Lower leg skin (tissue), 4 donors: Measurements from ENCODE around the gene WDPCP. TPM values are rescaled to one million over a fixed set of nuclear protein-coding genes. Genes with fewer than 3 reads are reported as not detected.

Experiments
- DNase-seq, 2 donors: peaks; one replicate each; pipeline ENCODE4 v3.0.0-alpha.2; 2019; ENCODE audit warnings: low spot score in 2 of 2
- H3K4me3 ChIP-seq: fragments of 200-600 bp; sonication (generic); 2 replicates; pipeline ENCODE4 v1.5.1; 2017; ENCODE audit warnings: mild to moderate bottlenecking, low read depth; ENCODE audit not compliant: poor library complexity, severe bottlenecking
- POLR2A ChIP-seq, 2 donors: fragments of 450-650 bp; IDR thresholded peaks; one replicate each; pipeline ENCODE4 v1.6.1; 2016 to 2017; ENCODE audit warnings: antibody characterized with exemption in 2 of 2, mild to moderate bottlenecking in 1 of 2, moderate library complexity in 1 of 2
- WGBS, 2 donors: methylation state at CpG; one replicate each; pipeline ENCODE4 v1.1.5; 2018; 5-methylcytosine and 5-hydroxymethylcytosine counted together
- intact Hi-C: fragments of 100-400 bp; cut with DNase I; formaldehyde crosslinking; loops from one replicate; pipeline ENCODE4 v1.15.0; 2023; ENCODE audit warnings: low total_unique reads
- total RNA-seq, 4 donors: library from RNA; depleted of rRNA; stranded (reverse); fragments of >200 nt; gene quantifications; one replicate each; pipeline ENCODE4 v1.1.0, GENCODE V29; 2016
- TF ChIP-seq, protein P1 (sequence below), 3 donors: fragments of 450-650 bp; IDR thresholded peaks; one replicate each; pipeline ENCODE4 v1.5.1; 2016; ENCODE audit warnings: antibody characterized with exemption in 3 of 3, mild to moderate bottlenecking in 3 of 3, moderate library complexity in 2 of 3

WDPCP gene
- total RNA-seq, 4 donors from 2014 or later: 4.5 to 10.2 (median 5.5) TPM

DNA sequence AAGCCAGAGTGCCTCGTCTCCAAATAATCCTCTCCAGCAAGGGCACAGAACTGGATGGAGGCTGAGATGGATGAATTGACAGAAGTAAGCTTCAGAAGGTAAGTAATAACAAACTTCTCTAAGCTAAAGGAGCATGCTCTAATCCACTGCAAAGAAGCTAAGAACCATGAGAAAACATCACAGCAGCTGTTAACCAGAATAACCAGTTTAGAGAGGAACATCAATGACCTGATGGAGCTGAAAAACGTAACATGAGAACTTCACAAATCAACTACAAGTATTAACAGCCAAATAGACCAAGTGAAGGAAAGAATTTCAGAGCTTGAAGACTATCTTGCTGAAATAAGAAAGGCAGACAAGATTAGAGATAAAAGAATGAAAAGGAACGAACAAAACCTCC, 32.3 kb downstream of the WDPCP start:
- intact Hi-C loops: no loop called here

DNA sequence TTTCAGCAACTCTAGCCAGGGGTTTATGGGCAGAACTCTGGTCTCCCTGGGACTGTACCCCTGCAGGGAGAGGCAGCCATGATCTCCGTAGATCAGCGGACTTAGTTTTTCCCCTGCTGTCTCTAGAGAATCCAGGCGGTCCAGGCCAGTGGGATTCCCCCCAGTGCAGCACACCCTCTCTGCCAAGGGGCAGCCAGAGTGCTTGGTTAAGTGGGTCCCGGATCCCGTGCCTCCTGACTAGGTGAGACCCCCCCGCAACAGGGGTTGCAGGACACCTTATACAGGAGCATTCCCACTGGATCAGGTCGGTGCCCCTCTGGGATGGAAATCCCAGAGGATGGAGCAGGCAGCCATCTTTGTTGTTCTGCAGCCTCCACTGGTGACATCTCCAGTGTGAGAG, 33.0 kb downstream of the WDPCP start:
- no peak for DNase-seq
- TF ChIP-seq, protein P1, sequence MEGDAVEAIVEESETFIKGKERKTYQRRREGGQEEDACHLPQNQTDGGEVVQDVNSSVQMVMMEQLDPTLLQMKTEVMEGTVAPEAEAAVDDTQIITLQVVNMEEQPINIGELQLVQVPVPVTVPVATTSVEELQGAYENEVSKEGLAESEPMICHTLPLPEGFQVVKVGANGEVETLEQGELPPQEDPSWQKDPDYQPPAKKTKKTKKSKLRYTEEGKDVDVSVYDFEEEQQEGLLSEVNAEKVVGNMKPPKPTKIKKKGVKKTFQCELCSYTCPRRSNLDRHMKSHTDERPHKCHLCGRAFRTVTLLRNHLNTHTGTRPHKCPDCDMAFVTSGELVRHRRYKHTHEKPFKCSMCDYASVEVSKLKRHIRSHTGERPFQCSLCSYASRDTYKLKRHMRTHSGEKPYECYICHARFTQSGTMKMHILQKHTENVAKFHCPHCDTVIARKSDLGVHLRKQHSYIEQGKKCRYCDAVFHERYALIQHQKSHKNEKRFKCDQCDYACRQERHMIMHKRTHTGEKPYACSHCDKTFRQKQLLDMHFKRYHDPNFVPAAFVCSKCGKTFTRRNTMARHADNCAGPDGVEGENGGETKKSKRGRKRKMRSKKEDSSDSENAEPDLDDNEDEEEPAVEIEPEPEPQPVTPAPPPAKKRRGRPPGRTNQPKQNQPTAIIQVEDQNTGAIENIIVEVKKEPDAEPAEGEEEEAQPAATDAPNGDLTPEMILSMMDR (IDR thresholded peaks at IDR 0.05): no peak
- no peak for TF ChIP-seq POLR2A (IDR thresholded peaks at IDR 0.05)

More for the DNA sequence above, 32.3 kb downstream of the WDPCP start:
- H3K4me3 ChIP-seq: no peak overlapping the region
- TF ChIP-seq, protein P1 (IDR thresholded peaks at IDR 0.05): no peak
- TF ChIP-seq POLR2A (IDR thresholded peaks at IDR 0.05): no peak
- WGBS, 2 donors: 77 to 83% methylated on average over 3 of the region's 3 CpGs
- DNase-seq: no peak

DNA sequence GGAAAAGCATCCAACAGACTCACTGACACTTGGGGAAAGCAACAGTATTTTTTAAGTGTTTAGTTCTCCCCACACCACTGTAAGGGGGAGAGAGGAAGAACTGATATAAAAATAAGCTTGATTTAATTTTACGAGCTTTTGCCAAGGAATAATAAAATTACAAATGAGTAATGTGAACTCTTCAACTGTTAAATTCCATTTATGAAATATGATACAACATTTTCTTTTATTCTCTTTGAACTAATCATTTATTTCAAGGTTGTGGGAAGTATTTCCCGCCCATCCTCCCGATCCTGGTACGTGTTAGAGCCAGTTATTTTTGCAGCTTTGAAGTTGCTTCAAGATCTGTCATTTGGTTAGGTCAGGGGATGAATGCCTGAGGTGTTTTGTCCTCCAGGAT, 35.2 kb downstream of the WDPCP start:
- TF ChIP-seq POLR2A (IDR thresholded peaks at IDR 0.05): no peak
- TF ChIP-seq, protein P1 (IDR thresholded peaks at IDR 0.05): no peak
- DNase-seq: no peak
- intact Hi-C loops: no loop called here
- H3K4me3 ChIP-seq: no peak overlapping the region
- WGBS, 2 donors: 19 to 38% methylated on average over 4 of the region's 4 CpGs

More for the DNA sequence above, 33.0 kb downstream of the WDPCP start:
- H3K4me3 ChIP-seq: no peak overlapping the region
- WGBS, 2 donors: 99 to 100% methylated on average over 7 of the region's 7 CpGs
- intact Hi-C loops: no loop called here

DNA sequence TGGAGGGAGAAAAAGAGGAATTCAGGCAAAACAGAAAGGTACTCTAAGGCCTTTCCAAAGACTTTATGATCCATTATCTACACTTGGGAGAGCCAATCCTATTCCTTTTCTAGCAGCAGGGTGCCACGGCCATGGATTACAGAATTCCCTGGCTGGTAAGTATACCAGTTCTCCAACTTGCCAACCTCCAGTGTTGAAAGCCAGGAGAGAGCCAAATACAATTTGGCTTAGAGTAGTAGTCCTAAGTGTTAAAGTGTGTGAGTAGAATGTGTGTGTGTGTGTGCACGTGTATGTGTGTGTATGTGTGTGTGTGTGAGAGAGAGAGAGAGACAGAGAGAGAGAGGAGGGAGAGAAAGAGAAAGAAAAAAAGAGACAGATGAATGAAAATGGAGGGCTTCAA, 43.3 kb downstream of the WDPCP start:
- intact Hi-C loops: no loop called here
- WGBS, 2 donors: 44 to 65% methylated on average over 2 of the region's 2 CpGs
- DNase-seq: no peak
- H3K4me3 ChIP-seq: no peak overlapping the region
- no peak for TF ChIP-seq POLR2A (IDR thresholded peaks at IDR 0.05)
- TF ChIP-seq, protein P1 (IDR thresholded peaks at IDR 0.05): no peak

DNA sequence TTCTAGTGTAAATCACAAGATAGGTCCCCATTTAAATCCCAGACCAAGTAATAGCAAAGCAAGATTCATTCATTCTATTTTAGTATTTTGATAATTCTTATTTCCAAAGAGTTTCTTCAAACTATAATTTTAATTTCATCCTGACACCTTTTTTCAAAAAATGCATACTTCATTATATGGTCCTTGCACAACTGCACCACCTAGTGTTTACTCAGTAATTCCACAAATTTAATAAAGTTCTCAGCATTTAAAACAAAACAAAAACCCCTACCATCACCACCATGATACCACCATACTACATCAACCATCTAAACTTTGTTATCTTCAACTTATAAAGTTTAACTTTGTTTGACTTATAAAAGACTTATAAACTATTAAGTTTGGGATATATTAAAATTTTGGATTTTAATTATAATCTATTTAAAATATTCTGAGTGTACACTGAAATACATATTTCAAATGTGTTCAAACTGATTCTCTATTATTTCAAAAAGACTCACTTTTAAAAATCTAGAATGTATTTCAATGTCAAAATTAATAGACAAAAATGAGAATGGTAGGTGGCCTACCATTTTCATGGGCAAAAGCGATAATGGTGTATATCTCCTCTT, 44.2 kb downstream of the WDPCP start:
- no peak for DNase-seq
- TF ChIP-seq, protein P1 (IDR thresholded peaks at IDR 0.05): no peak
- TF ChIP-seq POLR2A (IDR thresholded peaks at IDR 0.05): no peak
- WGBS, 2 donors: 100% methylated on average over 1 of the region's 1 CpG
- intact Hi-C loops: no loop called here
- no peak overlapping the region for H3K4me3 ChIP-seq
